ENCODE measurements around the gene CNPY3. TPM values are rescaled to one million over a fixed set of nuclear protein-coding genes. Genes with fewer than 3 reads are reported as not detected.

The CNPY3 gene
- polyA plus RNA-seq, 1 experiment, result 50.6 TPM

- Histone ChIP-seq H3K36me3 (ENCODE audit: control insufficient read depth, insufficient read depth, low read length) (peaks cover 23% of the 10 kb centered on the region), H3K4me3 (ENCODE audit: low read depth, low read length) (no peak overlapping the region), H3K27me3 (ENCODE audit: control insufficient read depth, insufficient read depth, low read length) (no peaks in the 10 kb centered on the region)
- ChIA-PET CTCF (interaction anchor here (0.8 to 3.2 kb wide), 6 partner anchors 11 to 53 kb away, joined by 3 to 12 read pairs (median 3); no protein-coding TSS in a partner anchor), POLR2A (no interaction called here)
- DNase-seq (ENCODE audit: low read depth), result no peak
- TF ChIP-seq CTCF (IDR thresholded peaks at IDR 0.05; ENCODE audit: insufficient read depth, low read depth, low read length), result no peak
These were observed 34.0 kb downstream of the CNPY3 start for GRCh38 chr6:42963179-42963854.

- Histone ChIP-seq H3K36me3 (ENCODE audit: control insufficient read depth, insufficient read depth, low read length) (peaks cover 23% of the 10 kb centered on the region), H3K27me3 (ENCODE audit: control insufficient read depth, insufficient read depth, low read length) (no peaks in the 10 kb centered on the region), H3K4me3 (ENCODE audit: low read depth, low read length) (no peak overlapping the region)
- ChIA-PET POLR2A (no interaction called here), CTCF (interaction anchor here (0.8 to 3.2 kb wide), 7 partner anchors 10 to 180 kb away, joined by 3 to 12 read pairs (median 3); no protein-coding TSS in a partner anchor)
- no peak for DNase-seq (ENCODE audit: low read depth)
- TF ChIP-seq CTCF (IDR thresholded peaks at IDR 0.05; ENCODE audit: insufficient read depth, low read depth, low read length), result peak; percentile 45
These were observed 34.8 kb downstream of the CNPY3 start for GRCh38 chr6:42963855-42964605.

GRCh38 chr6:42966571-42966970, 37.3 kb downstream of the CNPY3 start:
- POLR2A ChIA-PET, result no interaction called here

GRCh38 chr6:42967228-42967627, 37.9 kb downstream of the CNPY3 start:
- Histone ChIP-seq H3K27me3 (ENCODE audit: control insufficient read depth, insufficient read depth, low read length) (no peaks in the 10 kb centered on the region), H3K4me3 (ENCODE audit: low read depth, low read length) (no peak overlapping the region), H3K36me3 (ENCODE audit: control insufficient read depth, insufficient read depth, low read length) (peaks cover 23% of the 10 kb centered on the region)
- ChIA-PET CTCF (interaction anchor here (0.8 kb wide), 1 partner anchor 50 kb away, joined by 3 read pairs; no protein-coding TSS in a partner anchor), POLR2A (no interaction called here)
- TF ChIP-seq CTCF (IDR thresholded peaks at IDR 0.05; ENCODE audit: insufficient read depth, low read depth, low read length), result no peak
- no peak for DNase-seq (ENCODE audit: low read depth)

More at GRCh38 chr6:42966571-42966970, 37.3 kb downstream of the CNPY3 start:
- Histone ChIP-seq H3K4me3 (ENCODE audit: low read depth, low read length) (no peak overlapping the region), H3K36me3 (ENCODE audit: control insufficient read depth, insufficient read depth, low read length) (peaks cover 23% of the 10 kb centered on the region), H3K27me3 (ENCODE audit: control insufficient read depth, insufficient read depth, low read length) (no peaks in the 10 kb centered on the region)
- no peak for TF ChIP-seq CTCF (IDR thresholded peaks at IDR 0.05; ENCODE audit: insufficient read depth, low read depth, low read length)
- no peak for DNase-seq (ENCODE audit: low read depth)
- CTCF ChIA-PET, result interaction anchor here (3.2 kb wide), 1 partner anchor 8 kb away, joined by 12 read pairs; no protein-coding TSS in a partner anchor

- TF ChIP-seq CTCF (IDR thresholded peaks at IDR 0.05; ENCODE audit: insufficient read depth, low read depth, low read length), result no peak
- peaks cover 20% of the 10 kb centered on the region for H3K36me3 ChIP-seq (ENCODE audit: control insufficient read depth, insufficient read depth, low read length)
- ChIA-PET POLR2A (interaction anchor here (0.5 kb wide), 1 partner anchor 50 kb away, joined by 9 read pairs; no protein-coding TSS in a partner anchor), CTCF (interaction anchor here (0.8 to 1.3 kb wide), 2 partner anchors 51 to 203 kb away, joined by 3 read pairs; partner anchors contain the start of gene SRF)
- no peaks in the 10 kb centered on the region for H3K27me3 ChIP-seq (ENCODE audit: control insufficient read depth, insufficient read depth, low read length)
- no peak overlapping the region for H3K4me3 ChIP-seq (ENCODE audit: low read depth, low read length)
- no peak for DNase-seq (ENCODE audit: low read depth)
These were observed 38.9 kb downstream of the CNPY3 start for GRCh38 chr6:42968126-42968701.

All from BJ (cell line).